ENCODE results near the gene PTPRH. TPM values are rescaled to one million over a fixed set of nuclear protein-coding genes. Genes with fewer than 3 reads are reported as not detected.
A peak's percentile ranks its signal among the peaks of the same experiment; 100 is the strongest.

Gene PTPRH
- total and polyA plus RNA-seq, 9 of the 15 experiments (the other 6 are each of a cell fraction or from before 2014, with no cell fraction given), result 0.87 to 34.3 (median 22.7) TPM

DNA sequence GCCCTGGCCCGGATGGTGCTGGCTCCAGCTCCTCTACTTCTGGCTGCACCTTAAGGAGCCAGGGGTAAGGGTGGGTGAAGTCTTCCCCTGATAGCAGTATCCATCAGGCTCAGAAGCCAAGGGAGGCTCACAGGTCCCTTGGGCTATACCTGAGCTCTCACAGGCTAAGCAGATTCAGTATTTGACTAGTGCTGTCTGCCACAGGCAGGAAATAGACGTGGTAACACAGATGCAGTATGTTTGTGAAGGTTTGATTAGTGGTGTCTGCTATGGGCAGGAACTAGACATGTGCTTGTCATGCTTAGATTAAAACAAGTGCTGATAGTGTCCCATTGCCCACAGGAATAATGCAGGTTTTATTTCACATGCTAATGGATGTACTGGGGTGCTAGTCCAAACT is 33.2 kb downstream of the PTPRH start (continued):
- TF ChIP-seq, protein P1, sequence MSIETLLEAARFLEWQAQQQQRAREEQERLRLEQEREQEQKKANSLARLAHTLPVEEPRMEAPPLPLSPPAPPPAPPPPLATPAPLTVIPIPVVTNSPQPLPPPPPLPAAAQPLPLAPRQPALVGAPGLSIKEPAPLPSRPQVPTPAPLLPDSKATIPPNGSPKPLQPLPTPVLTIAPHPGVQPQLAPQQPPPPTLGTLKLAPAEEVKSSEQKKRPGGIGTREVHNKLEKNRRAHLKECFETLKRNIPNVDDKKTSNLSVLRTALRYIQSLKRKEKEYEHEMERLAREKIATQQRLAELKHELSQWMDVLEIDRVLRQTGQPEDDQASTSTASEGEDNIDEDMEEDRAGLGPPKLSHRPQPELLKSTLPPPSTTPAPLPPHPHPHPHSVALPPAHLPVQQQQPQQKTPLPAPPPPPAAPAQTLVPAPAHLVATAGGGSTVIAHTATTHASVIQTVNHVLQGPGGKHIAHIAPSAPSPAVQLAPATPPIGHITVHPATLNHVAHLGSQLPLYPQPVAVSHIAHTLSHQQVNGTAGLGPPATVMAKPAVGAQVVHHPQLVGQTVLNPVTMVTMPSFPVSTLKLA (conservative IDR thresholded peaks at IDR 0.05), result peak; percentile 74 to 84
- TF ChIP-seq ZFP30 (CRISPR knock-in tag; IDR thresholded peaks at IDR 0.05; ENCODE audit: borderline replicate concordance) (no peak), CREB3L1 (IDR thresholded peaks at IDR 0.05; ENCODE audit: borderline replicate concordance, low read depth) (peak; percentile 87; the same call in 1 of the 2 replicates), ZNF24 (IDR thresholded peaks at IDR 0.05) (no peak), CC2D1A (IDR thresholded peaks at IDR 0.05) (no peak), KDM4B (IDR thresholded peaks at IDR 0.05; ENCODE audit: borderline replicate concordance in 2 of 2, low read depth in 1 of 2) (no peak), ZNF584 (CRISPR knock-in tag; IDR thresholded peaks at IDR 0.05; ENCODE audit: low read depth) (no peak), ZNF134 (CRISPR knock-in tag; conservative IDR thresholded peaks at IDR 0.05) (no peak), SNIP1 (IDR thresholded peaks at IDR 0.05; ENCODE audit: low read depth) (no peak), CLOCK (CRISPR knock-in tag; IDR thresholded peaks at IDR 0.05; ENCODE audit: borderline replicate concordance) (no peak), RBM39 (optimal IDR thresholded peaks at IDR 0.05; ENCODE audit: low read depth, low read length) (no peak), SIN3B (IDR thresholded peaks at IDR 0.05; ENCODE audit: low read depth) (no peak), ZNF511 (CRISPR knock-in tag; IDR thresholded peaks at IDR 0.05) (0 out of 2 replicates have a peak, but pooled peaks have one; percentile 43), ARID1B (IDR thresholded peaks at IDR 0.05) (peak; percentile 33; the same call in 1 of the 2 replicates), ZBTB1 (CRISPR knock-in tag; IDR thresholded peaks at IDR 0.05; ENCODE audit: borderline replicate concordance, low read depth) (no peak), NR2C2 (CRISPR knock-in tag; IDR thresholded peaks at IDR 0.05) (no peak), NR2C2 (tag; IDR thresholded peaks at IDR 0.05) (no peak), UBTF (IDR thresholded peaks at IDR 0.05; ENCODE audit: borderline replicate concordance in 1 of 2, low read depth in 2 of 2, low read length in 2 of 2) (no peak), ZNF583 (CRISPR knock-in tag; IDR thresholded peaks at IDR 0.05) (no peak), ZNF23 (CRISPR knock-in tag; IDR thresholded peaks at IDR 0.05) (peak; percentile 100)

Measured in K562 (cell line).